Cardiac muscle cell (in vitro differentiated cells and primary cell): Measurements from ENCODE around the gene SOS2. TPM values are rescaled to one million over a fixed set of nuclear protein-coding genes. Genes with fewer than 3 reads are reported as not detected.
"Not testable (repeated sequence)": the region's sequence is repeated elsewhere in the genome, so short reads cannot be mapped to it uniquely, and the experiment has no call there.

Experiments used
- DNase-seq, 2 donors: peaks; one replicate each; pipeline versions ENCODE4 v3.0.0 to v3.0.0-alpha.2; 2010 to 2017; ENCODE audit warnings: low read depth in 1 of 2, low spot score in 1 of 2
- H3K27ac ChIP-seq: fragments of 200-600 bp; sonication (generic); 2 replicates; pipeline ENCODE4 v1.5.1; 2016
- H3K27me3 ChIP-seq: fragments of 200-600 bp; sonication (generic); 2 replicates; pipeline ENCODE4 v1.6.0; 2016; ENCODE audit warnings: control low read depth
- H3K36me3 ChIP-seq: fragments of 200-600 bp; sonication (generic); 2 replicates; pipeline ENCODE4 v1.5.1; 2016; ENCODE audit warnings: control low read depth
- H3K4me1 ChIP-seq: fragments of 200-600 bp; sonication (generic); 2 replicates; pipeline ENCODE4 v1.8.1; 2017; ENCODE audit warnings: low read depth, mild to moderate bottlenecking, mixed run types
- H3K4me3 ChIP-seq: fragments of 200-600 bp; sonication (generic); 2 replicates; pipeline ENCODE4 v1.5.1; 2016; ENCODE audit warnings: mild to moderate bottlenecking
- H3K9me3 ChIP-seq: fragments of 200-600 bp; sonication (generic); 2 replicates; pipeline ENCODE4 v1.5.1; 2017; ENCODE audit warnings: low read depth, mild to moderate bottlenecking, control low read depth
- polyA plus RNA-seq: library from polyadenylated mRNA; unstranded; fragments of >200 nt; fragmentation: Nextera tagmentation; extraction: Ambion mirVana; gene quantifications from 2 replicates; pipeline ENCODE4 v1.2.1, GENCODE V29; 2016
- total RNA-seq: library from RNA; depleted of rRNA; stranded (reverse); fragments of >200 nt; gene quantifications from 2 replicates; pipeline ENCODE4 v1.2.3, GENCODE V29; 2016
- TF ChIP-seq, protein P1 (sequence below): IDR thresholded peaks from 2 replicates; pipeline ENCODE4 v1.5.1; 2012; ENCODE audit warnings: low read depth, mild to moderate bottlenecking, low read length

SOS2 gene
- total and polyA plus RNA-seq, 2 experiments from 2014 or later = 14.3 to 15.4 TPM

DNA sequence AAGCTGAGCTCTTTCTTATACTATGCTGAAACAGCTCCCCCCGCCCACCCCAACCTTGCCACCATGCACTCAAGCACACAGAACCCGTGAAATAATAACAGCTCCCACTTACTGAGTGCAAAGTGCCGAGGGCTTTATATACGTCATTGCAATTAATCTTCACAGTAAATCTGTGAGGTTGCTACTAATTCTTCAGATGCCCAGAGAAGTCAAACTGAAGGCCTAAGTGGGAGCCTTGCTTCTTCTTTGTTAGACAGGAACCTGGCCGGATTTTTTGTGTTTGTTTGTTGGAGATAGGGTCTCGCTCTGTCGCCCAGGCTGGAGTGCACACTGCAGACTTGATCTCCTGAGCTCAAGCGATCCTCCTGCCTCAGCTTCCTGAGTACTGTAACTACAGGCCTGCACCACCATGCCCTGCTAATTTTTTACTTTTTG, 149.1 kb downstream of the SOS2 start:
- Histone ChIP-seq H3K9me3 (no peaks in the 10 kb centered on the region), H3K4me3 (no peak overlapping the region), H3K4me1 (no peaks in the 10 kb centered on the region), H3K27me3 (no peaks in the 10 kb centered on the region), H3K27ac (no peak overlapping the region), H3K36me3 (no peaks in the 10 kb centered on the region)
- TF ChIP-seq, protein P1, sequence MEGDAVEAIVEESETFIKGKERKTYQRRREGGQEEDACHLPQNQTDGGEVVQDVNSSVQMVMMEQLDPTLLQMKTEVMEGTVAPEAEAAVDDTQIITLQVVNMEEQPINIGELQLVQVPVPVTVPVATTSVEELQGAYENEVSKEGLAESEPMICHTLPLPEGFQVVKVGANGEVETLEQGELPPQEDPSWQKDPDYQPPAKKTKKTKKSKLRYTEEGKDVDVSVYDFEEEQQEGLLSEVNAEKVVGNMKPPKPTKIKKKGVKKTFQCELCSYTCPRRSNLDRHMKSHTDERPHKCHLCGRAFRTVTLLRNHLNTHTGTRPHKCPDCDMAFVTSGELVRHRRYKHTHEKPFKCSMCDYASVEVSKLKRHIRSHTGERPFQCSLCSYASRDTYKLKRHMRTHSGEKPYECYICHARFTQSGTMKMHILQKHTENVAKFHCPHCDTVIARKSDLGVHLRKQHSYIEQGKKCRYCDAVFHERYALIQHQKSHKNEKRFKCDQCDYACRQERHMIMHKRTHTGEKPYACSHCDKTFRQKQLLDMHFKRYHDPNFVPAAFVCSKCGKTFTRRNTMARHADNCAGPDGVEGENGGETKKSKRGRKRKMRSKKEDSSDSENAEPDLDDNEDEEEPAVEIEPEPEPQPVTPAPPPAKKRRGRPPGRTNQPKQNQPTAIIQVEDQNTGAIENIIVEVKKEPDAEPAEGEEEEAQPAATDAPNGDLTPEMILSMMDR = no peak
- DNase-seq = no peak

GRCh38 chr14:50079103-50079502, 152.3 kb downstream of the SOS2 start:
- not testable (repeated sequence) for H3K9me3 ChIP-seq, H3K4me1 ChIP-seq, H3K27me3 ChIP-seq, H3K27ac ChIP-seq, H3K4me3 ChIP-seq, DNase-seq, H3K36me3 ChIP-seq

DNA sequence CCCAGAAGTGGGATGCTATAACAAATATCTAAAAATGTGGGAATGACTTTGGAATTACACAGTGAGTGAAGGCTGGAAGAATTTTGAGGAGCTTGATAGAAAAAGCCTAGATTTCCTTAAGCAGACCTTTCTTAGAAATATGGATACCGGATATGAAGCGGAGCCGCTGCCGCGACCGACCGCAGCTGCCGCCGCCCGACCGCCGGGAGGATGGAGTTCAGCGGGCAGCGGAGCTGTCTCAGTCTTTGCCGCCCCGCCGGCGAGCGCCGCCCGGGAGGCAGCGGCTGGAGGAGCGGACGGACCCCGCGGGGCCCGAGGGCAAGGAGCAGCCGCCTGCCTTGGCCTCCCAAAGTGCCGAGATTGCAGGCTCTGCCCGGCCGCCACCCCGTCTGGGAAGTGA, 157.7 kb downstream of the SOS2 start:
- not testable (repeated sequence) for H3K9me3 ChIP-seq, H3K4me1 ChIP-seq, DNase-seq, H3K4me3 ChIP-seq, H3K36me3 ChIP-seq, H3K27me3 ChIP-seq, H3K27ac ChIP-seq

GRCh38 chr14:50072395-50072794, 159.0 kb downstream of the SOS2 start:
- TF ChIP-seq, protein P1 = no peak
- DNase-seq = no peak
- Histone ChIP-seq H3K4me1 (no peaks in the 10 kb centered on the region), H3K4me3 (no peak overlapping the region), H3K9me3 (no peaks in the 10 kb centered on the region), H3K27me3 (no peaks in the 10 kb centered on the region), H3K36me3 (no peaks in the 10 kb centered on the region), H3K27ac (no peak overlapping the region)

GRCh38 chr14:50070840-50071548, 160.4 kb downstream of the SOS2 start:
- Histone ChIP-seq H3K9me3 (no peaks in the 10 kb centered on the region), H3K4me3 (no peak overlapping the region), H3K27ac (no peak overlapping the region), H3K36me3 (no peaks in the 10 kb centered on the region), H3K27me3 (no peaks in the 10 kb centered on the region), H3K4me1 (no peaks in the 10 kb centered on the region)
- TF ChIP-seq, protein P1 = no peak
- no peak for DNase-seq

- H3K4me1 ChIP-seq = no peaks in the 10 kb centered on the region
- H3K27me3 ChIP-seq = no peaks in the 10 kb centered on the region
- TF ChIP-seq, protein P1 = no peak
- DNase-seq = no peak
- no peak overlapping the region for H3K27ac ChIP-seq
- H3K36me3 ChIP-seq = no peaks in the 10 kb centered on the region
- H3K4me3 ChIP-seq = no peak overlapping the region
- H3K9me3 ChIP-seq = no peaks in the 10 kb centered on the region
Measured at GRCh38 chr14:50070230-50070629, 161.1 kb downstream of the SOS2 start.
